Prostate gland (tissue), 2 donors: Measurements from ENCODE around the gene SSH2.

ENCODE experiments used
- CTCF ChIP-seq, 4 experiments: fragments of 200-600 bp in 2 of 4; fragments of 450-650 bp in 2 of 4; sonication (generic) in 2 of 4; IDR thresholded peaks; 1 replicate in 3 of 4; 2 replicates in 1 of 4; pipeline ENCODE4 v1.5.1; 2016 to 2019; ENCODE audit warnings: antibody characterized with exemption in 4 of 4, mild to moderate bottlenecking in 2 of 4, moderate library complexity in 2 of 4
- POLR2A ChIP-seq: fragments of 450-650 bp; IDR thresholded peaks from one replicate; pipeline ENCODE4 v1.6.1; 2016; ENCODE audit warnings: antibody characterized with exemption, mild to moderate bottlenecking
- POLR2AphosphoS5 ChIP-seq: sonication (generic); formaldehyde crosslinking; IDR thresholded peaks from one replicate; pipeline ENCODE4 v1.6.1; 2017; ENCODE audit warnings: antibody characterized with exemption

DNA sequence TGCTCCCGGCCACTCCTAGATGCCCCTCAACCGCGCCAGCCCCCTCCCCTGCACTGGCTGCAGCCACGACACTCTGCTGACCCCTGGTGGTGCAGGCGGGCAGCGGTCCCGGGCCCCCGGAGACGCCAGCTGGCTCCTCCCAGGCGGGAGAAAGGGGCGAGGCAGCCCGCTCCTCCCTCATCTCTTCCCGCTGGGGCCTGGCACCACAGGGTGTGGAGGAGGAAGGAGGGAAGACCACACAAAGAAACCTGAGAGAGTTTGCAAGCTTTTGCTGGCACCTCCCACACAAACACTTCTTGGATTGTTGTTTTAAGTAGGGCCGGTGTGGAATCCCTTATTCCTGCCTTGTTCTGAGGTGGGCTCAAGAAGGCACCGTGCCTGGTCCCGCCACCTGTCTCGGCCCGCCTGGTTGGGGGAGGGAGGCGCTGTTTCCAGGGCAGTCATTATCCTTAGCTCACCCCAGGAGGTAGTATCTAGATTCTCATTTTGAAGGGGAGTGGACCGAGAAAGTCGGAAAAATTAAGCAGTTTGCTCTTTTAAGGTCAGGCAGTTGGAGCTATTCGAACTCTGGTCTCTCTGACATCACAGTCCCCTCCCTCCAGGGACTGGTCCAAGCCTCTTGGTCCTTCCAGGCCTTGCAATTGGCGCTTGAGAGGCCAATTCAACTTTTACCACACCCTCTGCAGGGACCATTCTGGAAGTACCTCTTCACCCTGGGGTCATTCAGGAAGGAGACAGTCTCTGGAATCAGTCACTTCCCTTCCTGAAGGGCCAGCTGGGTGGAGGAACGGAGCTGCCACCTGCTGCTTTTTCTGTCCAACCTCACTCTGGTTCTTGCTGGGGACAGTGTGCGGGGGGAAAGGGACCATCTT is 338.1 kb downstream of the SSH2 start:
- TF ChIP-seq POLR2A (peak; percentile 58), POLR2AphosphoS5 (peak; percentile 83), CTCF (IDR thresholded peaks at IDR 0.05) (peak; percentile 83 to 97 (median 92))
